GM23248 (cell line): ENCODE data around the gene ARFGAP1.

Source experiments
- EZH2 ChIP-seq: fragments of 200-600 bp; sonication (generic); IDR thresholded peaks from 2 replicates; pipeline ENCODE4 v1.6.1; 2018; ENCODE audit warnings: antibody characterized with exemption, mild to moderate bottlenecking; ENCODE audit not compliant: insufficient read depth, poor library complexity, severe bottlenecking
- EZH2phosphoT487 ChIP-seq: fragments of 200-600 bp; sonication (generic); IDR thresholded peaks from 2 replicates; pipeline ENCODE4 v1.6.1; 2018; ENCODE audit warnings: antibody characterized with exemption, moderate library complexity, mild to moderate bottlenecking, low read depth; ENCODE audit not compliant: insufficient read depth

GRCh38 chr20:63327231-63327745 lies 54.7 kb downstream of the ARFGAP1 start:
- TF ChIP-seq EZH2phosphoT487 (no peak), EZH2 (no peak)
